SH-SY5Y (cell line): Measurements from ENCODE around the gene RRBP1.

Source experiments
- GATA2 ChIP-seq: IDR thresholded peaks from 2 replicates; pipeline ENCODE4 v1.6.1; 2011; ENCODE audit warnings: mild to moderate bottlenecking, low read depth, low read length
- GATA3 ChIP-seq: IDR thresholded peaks from 2 replicates; pipeline ENCODE4 v1.6.1; 2011; ENCODE audit warnings: low read depth, mild to moderate bottlenecking, low read length, moderate library complexity

Gene RRBP1

DNA sequence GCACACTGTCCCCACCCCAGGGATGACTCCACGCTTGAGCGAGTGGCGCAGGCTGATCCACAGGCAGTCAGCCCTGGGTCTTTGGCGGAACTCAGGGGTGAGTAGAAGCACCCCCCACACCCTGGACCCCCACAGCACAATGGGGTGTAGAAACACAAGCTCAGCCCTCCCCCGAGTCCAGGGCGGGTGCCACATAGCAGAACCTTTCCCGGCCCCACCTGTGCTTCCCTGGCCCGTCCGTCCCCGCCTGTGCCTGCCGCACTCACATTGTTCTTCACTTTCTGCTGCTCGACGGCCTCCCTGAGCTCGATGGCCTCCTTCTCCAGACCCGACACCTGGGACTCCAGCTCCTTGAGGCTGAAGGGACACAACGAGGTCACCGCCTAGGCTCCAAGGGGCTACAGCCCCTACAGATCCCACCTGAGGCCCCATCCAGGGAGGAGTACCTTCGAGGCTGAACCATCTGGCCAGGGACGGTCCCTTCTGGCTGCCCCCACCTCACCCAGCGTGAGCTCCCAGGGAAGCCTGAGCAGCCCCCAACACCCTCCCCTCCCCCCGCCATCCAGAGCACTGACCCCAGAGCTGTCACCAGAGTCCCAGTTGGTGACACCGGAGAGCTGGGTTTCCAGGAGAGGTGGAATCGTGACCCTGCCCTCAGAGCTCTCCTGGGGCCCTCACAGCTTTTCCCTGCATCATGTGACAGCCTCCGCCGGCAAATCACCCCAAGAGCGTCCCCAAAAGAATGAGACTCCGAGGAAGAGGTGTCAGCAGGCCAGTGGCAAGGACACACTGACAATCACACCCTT lies 56.6 kb downstream of the RRBP1 start:
- TF ChIP-seq GATA2 (no peak), GATA3 (no peak)

DNA sequence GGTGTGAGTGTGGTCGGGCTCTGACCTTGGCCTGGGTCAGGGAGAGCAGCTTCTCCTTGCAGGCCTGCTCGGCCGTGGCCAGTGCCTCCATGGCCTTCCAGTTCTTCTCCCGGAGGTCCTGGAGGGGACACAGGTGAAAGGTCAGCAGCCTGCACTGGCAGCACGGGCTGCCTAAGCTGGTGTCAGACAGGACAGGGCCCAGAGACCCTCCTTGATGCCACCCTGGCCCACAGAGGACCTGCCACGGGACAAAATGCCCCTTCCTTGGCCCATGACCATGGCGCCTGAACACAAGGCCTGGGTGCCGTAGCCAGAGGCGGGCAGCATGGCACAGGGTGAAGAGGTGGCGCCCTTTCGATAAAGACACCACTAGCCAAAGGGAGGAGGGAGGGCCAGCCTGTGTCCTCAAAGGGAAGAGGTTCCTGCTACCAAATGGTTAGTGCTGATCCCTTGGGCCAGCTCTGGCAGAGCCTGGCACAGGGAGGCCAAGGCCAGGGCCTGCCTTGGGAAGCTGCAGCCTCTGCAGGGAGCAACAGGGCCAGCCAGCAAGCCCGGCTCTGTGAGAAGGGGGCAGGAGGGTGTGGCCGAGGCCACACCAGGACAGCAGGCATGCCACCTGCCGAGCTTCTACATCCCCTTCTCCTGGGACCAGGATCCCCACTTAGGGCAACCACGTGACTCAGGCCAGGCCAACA lies 57.3 kb downstream of the RRBP1 start:
- TF ChIP-seq GATA2 (no peak), GATA3 (no peak)

DNA sequence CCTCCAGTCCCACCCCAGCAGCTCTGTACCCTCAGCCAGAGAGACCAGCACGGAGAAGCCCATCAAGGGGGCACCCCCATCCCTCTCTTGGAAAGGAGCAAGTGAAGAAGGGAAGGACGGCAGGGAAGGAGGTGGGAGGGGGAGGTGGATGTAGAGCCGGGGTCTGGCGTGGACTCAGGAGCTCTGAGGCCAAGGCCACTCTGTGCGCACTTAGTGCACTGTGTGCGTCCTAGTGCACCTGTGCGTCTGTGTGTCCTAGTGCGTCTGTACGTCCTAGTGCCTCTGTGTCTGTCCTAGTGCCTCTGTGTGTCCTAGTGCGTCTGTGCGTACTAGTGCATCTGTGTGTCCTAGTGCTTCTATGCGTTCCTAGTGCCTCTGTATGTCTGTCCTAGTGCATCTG lies 58.0 kb downstream of the RRBP1 start:
- no peak for TF ChIP-seq GATA2
- TF ChIP-seq GATA3 = no peak

DNA sequence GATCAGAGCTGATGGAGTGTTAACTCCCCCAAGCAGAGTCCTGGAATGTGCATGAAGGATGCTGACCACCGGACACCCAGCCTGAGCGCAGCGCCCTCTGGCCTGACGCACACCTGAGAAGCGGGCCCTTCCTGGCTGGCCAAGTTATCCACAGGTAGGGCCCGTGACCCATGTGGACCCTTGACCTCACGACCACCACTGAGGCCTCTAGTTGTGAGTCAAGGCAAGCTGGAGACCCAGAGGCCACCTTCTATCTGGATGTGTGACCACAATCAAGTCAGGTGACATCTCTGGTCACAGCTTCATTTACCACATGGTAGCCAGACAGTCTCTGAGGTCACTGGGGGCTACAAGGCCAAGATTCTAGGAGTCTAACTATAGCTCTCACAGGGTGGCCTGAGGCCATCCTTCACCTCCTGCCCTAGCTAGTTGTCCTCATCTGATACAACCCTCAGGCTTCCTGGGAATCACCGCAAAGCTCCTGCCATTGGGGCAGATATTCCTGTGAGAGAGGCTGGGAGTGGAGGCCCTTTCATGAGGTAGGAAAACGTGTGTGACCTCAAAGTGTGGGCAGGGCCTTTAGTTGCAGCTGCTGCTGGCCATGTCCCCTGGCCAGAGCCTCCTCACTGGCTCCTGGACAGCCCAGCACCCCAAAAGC lies 59.1 kb downstream of the RRBP1 start:
- TF ChIP-seq GATA2 = no peak
- TF ChIP-seq GATA3 = no peak

DNA sequence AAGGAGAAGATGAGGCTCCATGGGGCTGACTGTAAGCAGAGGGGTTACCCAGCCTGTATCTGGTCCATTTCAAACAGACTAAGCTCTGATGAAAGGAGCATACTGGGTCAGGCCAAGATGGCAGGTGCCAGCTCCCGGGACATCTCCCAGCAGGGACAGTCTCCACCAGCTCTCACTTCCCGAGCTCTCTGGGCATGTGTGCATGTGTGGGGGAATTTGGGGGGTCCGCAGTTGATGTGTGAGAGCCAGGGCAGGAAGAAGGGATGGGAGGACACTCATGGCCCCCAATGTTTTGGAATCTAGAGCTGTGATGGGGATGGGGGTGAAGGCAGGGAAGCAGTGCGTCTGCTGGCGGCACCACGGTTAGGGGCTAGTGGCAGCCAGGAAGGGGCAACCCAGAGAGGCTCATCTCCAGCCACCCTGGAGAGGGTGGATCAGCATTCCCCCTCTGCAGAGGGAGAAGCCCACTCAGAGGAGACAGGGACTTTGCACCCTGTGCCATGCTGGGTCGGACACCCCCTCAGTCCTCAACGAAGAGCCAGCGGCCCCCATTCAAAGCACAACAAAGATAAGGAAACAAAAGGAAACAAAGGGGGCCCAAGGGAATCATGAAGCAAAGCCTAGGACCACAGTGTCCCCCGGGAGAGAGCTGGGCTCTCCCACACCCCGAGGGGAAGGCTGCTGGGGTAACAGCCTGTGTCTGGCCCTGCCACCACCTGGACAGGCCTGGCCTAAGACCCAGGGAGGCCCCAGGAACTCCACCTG lies 59.8 kb downstream of the RRBP1 start:
- TF ChIP-seq GATA2 (no peak), GATA3 (no peak)

DNA sequence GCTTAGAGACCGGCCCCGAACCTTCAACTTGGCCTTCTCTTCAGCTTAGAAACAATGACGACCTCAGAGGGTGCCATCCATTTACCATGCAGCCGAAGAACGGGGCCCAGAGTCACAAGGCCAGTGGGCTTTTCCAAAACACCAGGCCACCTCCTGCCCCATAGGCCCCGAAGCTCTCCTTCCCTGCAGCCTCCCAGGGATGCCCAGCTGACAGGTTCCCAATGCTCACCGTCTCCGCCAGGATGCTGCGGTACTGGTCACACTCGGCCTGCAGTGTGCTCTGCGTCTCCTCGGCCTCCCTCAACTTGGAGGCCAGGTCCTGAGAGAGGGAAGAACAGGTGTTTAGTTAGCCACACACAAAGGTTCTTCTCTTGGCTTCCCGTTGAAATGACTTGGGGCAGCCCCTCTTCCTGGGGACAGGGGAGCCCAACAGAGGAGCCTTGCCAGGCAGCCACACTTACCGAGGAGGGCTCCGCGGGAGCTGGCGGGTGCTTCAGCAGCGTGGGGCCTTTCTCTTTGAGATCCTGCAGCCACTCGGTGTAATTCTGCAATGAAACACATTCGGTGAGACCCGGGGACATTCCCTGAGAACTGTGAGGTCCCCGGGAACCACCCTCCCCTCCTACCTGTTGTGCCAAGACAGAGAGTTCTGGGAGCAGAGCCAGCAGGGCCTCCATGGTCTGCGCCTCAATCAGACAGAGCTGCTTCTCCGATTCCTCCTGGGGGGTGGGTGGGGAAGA lies 60.6 kb downstream of the RRBP1 start:
- TF ChIP-seq GATA3 = no peak
- TF ChIP-seq GATA2 = no peak

DNA sequence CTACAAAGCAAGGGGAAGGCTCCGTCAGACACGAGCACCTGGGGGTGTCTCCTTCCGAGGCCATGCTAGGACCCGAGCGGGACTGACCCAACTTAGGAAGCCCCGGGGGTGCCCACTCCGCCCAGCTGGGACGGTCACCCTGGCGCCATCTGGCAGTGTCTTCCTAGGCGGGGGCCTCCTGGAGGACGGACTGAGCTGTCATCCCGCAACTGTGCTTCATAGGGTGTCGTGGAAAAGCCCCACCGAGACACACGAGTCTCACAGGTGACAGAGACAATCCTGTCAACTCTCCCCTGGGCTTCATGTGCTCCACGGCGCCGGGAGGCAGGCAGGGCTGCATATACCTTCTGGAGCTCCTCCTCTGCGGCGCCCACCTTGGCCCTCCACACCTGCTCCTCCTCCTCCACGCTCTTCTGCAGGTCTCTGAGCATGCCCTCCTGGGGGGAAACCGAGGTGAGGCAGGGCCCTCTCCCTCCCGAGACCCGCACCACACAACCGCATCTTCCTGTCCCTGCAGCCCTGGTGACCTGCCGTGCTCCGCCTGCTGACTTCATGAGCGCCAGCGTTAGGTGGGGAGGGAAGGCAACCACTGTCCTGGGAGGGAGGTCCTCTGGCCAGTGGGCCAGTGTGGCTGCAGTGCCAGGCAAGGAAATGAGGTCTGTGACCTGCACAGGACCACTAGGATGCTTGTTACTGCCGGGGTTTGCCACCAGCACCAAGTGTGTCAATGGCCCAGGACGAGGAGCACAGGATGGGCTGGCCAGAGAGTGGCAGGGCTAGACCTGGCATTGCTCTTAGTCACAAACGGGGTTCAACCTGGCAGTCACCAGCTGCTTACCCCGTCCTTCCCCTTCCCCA lies 61.4 kb downstream of the RRBP1 start:
- TF ChIP-seq GATA2 (no peak), GATA3 (no peak)

DNA sequence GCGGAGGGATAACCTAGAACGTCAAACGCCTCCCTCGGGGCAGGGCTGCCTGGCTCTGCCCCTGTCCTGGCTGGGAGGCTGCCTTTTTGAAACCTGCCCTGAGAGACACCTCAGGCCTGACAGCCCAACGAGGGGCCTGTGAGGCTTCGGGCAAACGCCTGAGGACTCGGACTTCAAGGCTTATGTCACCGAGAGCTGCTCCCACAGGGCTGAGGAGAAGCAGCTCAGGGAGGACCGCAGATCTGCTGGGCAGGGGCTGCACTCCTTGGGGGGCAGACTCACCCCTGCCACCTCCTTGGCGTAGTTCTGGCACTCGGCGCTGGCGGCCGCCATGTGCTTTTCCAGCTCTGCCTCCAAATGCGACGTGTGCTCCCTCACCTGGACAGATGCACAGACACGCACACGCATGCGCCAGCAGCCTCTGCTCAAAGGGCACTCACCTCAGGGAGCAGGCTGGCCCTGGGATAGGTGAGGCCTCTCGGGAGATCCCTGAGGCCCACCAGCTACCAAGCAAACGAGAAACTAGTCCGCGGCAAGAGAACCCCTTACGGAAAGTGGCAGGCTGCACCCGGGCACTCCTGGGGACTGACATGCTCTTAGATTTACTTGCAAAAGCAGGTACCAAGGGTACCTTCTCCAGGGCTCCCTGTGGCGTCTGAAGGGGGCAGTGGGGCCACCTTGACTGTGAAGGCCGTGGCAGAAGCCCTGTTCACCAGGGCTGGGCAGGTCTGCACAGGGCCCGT lies 62.5 kb downstream of the RRBP1 start:
- no peak for TF ChIP-seq GATA3
- TF ChIP-seq GATA2 = no peak

DNA sequence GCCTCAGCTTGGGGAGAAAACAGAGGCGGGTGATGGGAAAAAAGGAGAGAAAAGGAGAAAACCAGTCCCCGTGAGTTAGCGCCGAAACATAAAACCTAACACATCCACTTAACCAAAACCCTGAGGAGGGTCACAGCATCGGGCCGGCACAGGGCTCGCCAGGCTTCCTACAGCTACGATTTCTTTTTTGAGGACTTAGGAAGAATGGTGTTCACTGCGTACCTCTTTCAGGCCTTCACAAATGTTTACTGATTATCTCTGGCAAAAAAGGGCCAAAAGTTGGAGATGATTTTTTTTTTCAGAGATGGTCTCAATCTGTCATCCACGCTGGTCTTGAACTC lies 63.4 kb downstream of the RRBP1 start:
- TF ChIP-seq GATA2 (no peak), GATA3 (no peak)

DNA sequence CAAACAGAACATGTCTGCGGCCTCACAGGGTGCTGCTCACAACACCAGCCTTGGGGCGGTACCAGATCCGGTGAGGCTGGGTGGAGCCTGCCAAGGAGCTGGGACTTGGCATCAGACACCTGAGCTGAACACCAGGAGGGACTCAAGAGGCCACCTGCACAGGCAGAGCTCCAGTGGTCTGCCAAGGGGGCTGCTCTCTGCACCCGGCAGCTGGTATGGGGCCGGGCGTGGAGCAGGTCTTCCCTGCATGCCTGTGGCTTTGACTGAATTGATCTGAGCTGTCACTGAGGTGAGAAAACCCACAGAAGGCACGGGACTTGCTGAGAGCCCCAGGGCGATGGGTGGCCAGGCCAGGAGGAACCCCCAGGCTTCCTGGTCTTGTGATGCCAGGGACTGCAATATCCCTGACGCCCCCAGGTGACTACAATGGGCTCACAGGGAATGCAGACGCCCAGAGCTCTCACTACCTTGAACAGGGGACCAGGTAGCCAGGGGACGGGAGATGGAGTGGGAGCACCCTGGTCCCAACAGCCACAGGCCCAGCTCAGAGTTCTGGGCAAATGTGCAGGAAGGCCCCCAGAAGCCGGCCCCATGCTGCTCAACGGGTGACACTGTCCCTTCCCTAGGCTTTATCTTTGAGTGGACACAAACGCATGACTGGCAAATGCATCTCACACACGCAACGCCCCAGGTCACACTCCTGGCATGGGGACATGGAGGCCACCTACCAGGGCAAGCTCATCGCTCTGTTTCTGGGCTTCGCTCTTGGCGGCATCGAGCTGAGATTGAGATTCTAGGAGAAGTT lies 64.0 kb downstream of the RRBP1 start:
- TF ChIP-seq GATA2 = no peak
- TF ChIP-seq GATA3 = no peak

DNA sequence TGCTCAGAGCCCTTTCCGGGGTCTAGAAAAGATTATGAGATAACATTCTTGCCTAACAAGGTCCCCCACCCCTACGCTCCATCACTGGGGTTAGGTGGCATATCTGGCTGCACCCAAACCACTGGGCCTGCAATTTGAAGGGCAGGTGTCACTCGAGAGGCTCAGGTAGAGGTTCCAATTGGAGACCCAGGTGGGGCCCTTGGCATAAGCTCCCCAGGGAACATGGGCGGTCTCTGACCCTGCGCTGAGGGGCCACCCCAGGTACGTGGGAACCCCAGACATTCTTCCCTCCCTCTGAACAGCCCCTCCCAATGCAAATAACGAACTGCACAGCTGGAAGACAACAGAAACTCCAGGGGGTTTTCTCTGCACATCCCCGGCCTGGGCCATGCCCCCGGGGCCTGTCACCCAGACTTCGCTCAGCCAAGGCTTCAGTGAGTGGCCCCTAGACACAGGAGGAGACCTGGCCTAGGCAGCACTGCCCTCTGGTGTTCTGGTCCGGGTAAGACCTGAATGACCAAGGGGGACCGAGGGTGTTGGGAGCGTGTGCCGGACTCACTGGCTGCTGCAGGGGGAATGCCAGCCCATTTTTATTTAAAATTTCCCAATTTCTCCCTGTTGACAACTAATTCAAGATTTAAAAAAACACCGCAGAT lies 64.7 kb downstream of the RRBP1 start:
- no peak for TF ChIP-seq GATA2
- no peak for TF ChIP-seq GATA3
